ENCODE data around the gene PPP2R2D.

The PPP2R2D gene

GRCh38 chr10:131871673-131872005 lies 29.2 kb upstream of the PPP2R2D start:
- no peaks in the 10 kb centered on the region for H3K9me2 ChIP-seq (replicated peaks; ENCODE audit: low read depth, low read length)
- H3K9me3 ChIP-seq (ENCODE audit: insufficient read depth, low read depth, low read length): no peaks in the 10 kb centered on the region
- H3K36me3 ChIP-seq (ENCODE audit: insufficient read depth, low read length): no peaks in the 10 kb centered on the region
- no peak overlapping the region for H2AFZ ChIP-seq (ENCODE audit: low read length)
- no peaks in the 10 kb centered on the region for H3F3A ChIP-seq (ENCODE audit: low read depth)
- H3K27me3 ChIP-seq (ENCODE audit: insufficient read depth, low read length, poor library complexity, severe bottlenecking): no peaks in the 10 kb centered on the region
- no peak overlapping the region for H3K4me2 ChIP-seq (ENCODE audit: low read depth, low read length, poor library complexity, severe bottlenecking)
- no peak overlapping the region for H3K4me3 ChIP-seq (ENCODE audit: low read length, poor library complexity, severe bottlenecking)
- TF ChIP-seq EZH2phosphoT487 (IDR thresholded peaks at IDR 0.05; ENCODE audit: borderline replicate concordance) (no peak), CTCF (conservative IDR thresholded peaks at IDR 0.05; ENCODE audit: low read length) (no peak)
- H3K9ac ChIP-seq (ENCODE audit: low read depth, low read length, poor library complexity, severe bottlenecking): no peak overlapping the region
- no peaks in the 10 kb centered on the region for H3K79me2 ChIP-seq (ENCODE audit: insufficient read depth, low read length)
- H3K4me1 ChIP-seq (ENCODE audit: insufficient read depth, low read length, poor library complexity, severe bottlenecking): no peaks in the 10 kb centered on the region
- H4K20me1 ChIP-seq (ENCODE audit: insufficient read depth, low read length, poor library complexity, severe bottlenecking): no peaks in the 10 kb centered on the region

GRCh38 chr10:131872011-131872826 lies 28.6 kb upstream of the PPP2R2D start:
- Histone ChIP-seq H4K20me1 (ENCODE audit: insufficient read depth, low read length, poor library complexity, severe bottlenecking) (no peaks in the 10 kb centered on the region), H3K4me1 (ENCODE audit: insufficient read depth, low read length, poor library complexity, severe bottlenecking) (no peaks in the 10 kb centered on the region), H3K36me3 (ENCODE audit: insufficient read depth, low read length) (no peaks in the 10 kb centered on the region), H3K9me2 (replicated peaks; ENCODE audit: low read depth, low read length) (no peaks in the 10 kb centered on the region), H3K79me2 (ENCODE audit: insufficient read depth, low read length) (no peaks in the 10 kb centered on the region), H3K4me3 (ENCODE audit: low read length, poor library complexity, severe bottlenecking) (no peak overlapping the region), H3K27me3 (ENCODE audit: insufficient read depth, low read length, poor library complexity, severe bottlenecking) (no peaks in the 10 kb centered on the region), H3F3A (ENCODE audit: low read depth) (no peaks in the 10 kb centered on the region), H3K4me2 (ENCODE audit: low read depth, low read length, poor library complexity, severe bottlenecking) (no peak overlapping the region), H3K9ac (ENCODE audit: low read depth, low read length, poor library complexity, severe bottlenecking) (no peak overlapping the region), H3K9me3 (ENCODE audit: insufficient read depth, low read depth, low read length) (no peaks in the 10 kb centered on the region), H2AFZ (ENCODE audit: low read length) (no peak overlapping the region)
- TF ChIP-seq EZH2phosphoT487 (IDR thresholded peaks at IDR 0.05; ENCODE audit: borderline replicate concordance) (no peak), CTCF (conservative IDR thresholded peaks at IDR 0.05; ENCODE audit: low read length) (no peak)

GRCh38 chr10:131872827-131873375 lies 27.9 kb upstream of the PPP2R2D start:
- Histone ChIP-seq H3F3A (ENCODE audit: low read depth) (no peaks in the 10 kb centered on the region), H3K4me2 (ENCODE audit: low read depth, low read length, poor library complexity, severe bottlenecking) (no peak overlapping the region), H3K36me3 (ENCODE audit: insufficient read depth, low read length) (no peaks in the 10 kb centered on the region), H4K20me1 (ENCODE audit: insufficient read depth, low read length, poor library complexity, severe bottlenecking) (no peaks in the 10 kb centered on the region), H3K79me2 (ENCODE audit: insufficient read depth, low read length) (no peaks in the 10 kb centered on the region), H3K9ac (ENCODE audit: low read depth, low read length, poor library complexity, severe bottlenecking) (no peak overlapping the region), H3K9me3 (ENCODE audit: insufficient read depth, low read depth, low read length) (no peaks in the 10 kb centered on the region), H2AFZ (ENCODE audit: low read length) (no peak overlapping the region), H3K4me1 (ENCODE audit: insufficient read depth, low read length, poor library complexity, severe bottlenecking) (no peaks in the 10 kb centered on the region), H3K27me3 (ENCODE audit: insufficient read depth, low read length, poor library complexity, severe bottlenecking) (no peaks in the 10 kb centered on the region), H3K9me2 (replicated peaks; ENCODE audit: low read depth, low read length) (no peaks in the 10 kb centered on the region), H3K4me3 (ENCODE audit: low read length, poor library complexity, severe bottlenecking) (no peak overlapping the region)
- TF ChIP-seq EZH2phosphoT487 (IDR thresholded peaks at IDR 0.05; ENCODE audit: borderline replicate concordance) (no peak), CTCF (conservative IDR thresholded peaks at IDR 0.05; ENCODE audit: low read length) (no peak)
